ENCODE results near the gene LRMDA.

- TF ChIP-seq CTCF (IDR thresholded peaks at IDR 0.05): no peak
- TF ChIP-seq POLR2A (IDR thresholded peaks at IDR 0.05): no peak
Measured at GRCh38 chr10:76150139-76150875, 718.9 kb downstream of the LRMDA start.
